Mammary epithelial cell (primary cell): ENCODE results near the gene GDA.

ENCODE experiments used
- CTCF ChIP-seq, 2 donors: IDR thresholded peaks in 1 of 2; conservative IDR thresholded peaks in 1 of 2; 2 replicates each; pipeline ENCODE4 v1.5.1; 2011 to 2012; ENCODE audit warnings: inconsistent platforms in 2 of 2, low read length in 2 of 2, mild to moderate bottlenecking in 2 of 2, control low read depth in 1 of 2, low read depth in 1 of 2; ENCODE audit not compliant: insufficient read depth in 1 of 2; ENCODE audit errors: extremely low read depth in 1 of 2
- EZH2 ChIP-seq: IDR thresholded peaks from 2 replicates; pipeline ENCODE4 v1.6.1; 2012; ENCODE audit warnings: low read length, inconsistent platforms, borderline replicate concordance

- no peak for TF ChIP-seq CTCF (conservative IDR thresholded peaks at IDR 0.05 in 1 of 2, IDR thresholded peaks at IDR 0.05 in 1 of 2; ENCODE audit: extremely low read depth in 1 of 2, insufficient read depth in 1 of 2, low read depth in 1 of 2, low read length in 2 of 2)
- no peak for TF ChIP-seq EZH2
These were observed 44.2 kb downstream of the GDA start for GRCh38 chr9:72193478-72193881.
